Vagina (tissue), 2 donors: ENCODE results near the gene NELL1.

ENCODE experiments used
- POLR2AphosphoS5 ChIP-seq, 2 donors: sonication (generic); formaldehyde crosslinking; IDR thresholded peaks; one replicate each; pipeline ENCODE4 v1.9.0; 2017; ENCODE audit warnings: antibody characterized with exemption in 2 of 2, mild to moderate bottlenecking in 2 of 2, low read depth in 1 of 2; ENCODE audit not compliant: insufficient read depth in 1 of 2
- TF ChIP-seq, protein P1 (sequence below), 3 experiments: fragments of 450-650 bp in 2 of 3; fragments of 200-600 bp in 1 of 3; sonication (generic) in 1 of 3; IDR thresholded peaks; one replicate each; pipeline ENCODE4 v1.5.1; 2017 to 2019; ENCODE audit warnings: antibody characterized with exemption in 3 of 3, mild to moderate bottlenecking in 2 of 3, moderate library complexity in 2 of 3

- no peak for TF ChIP-seq POLR2AphosphoS5 (IDR thresholded peaks at IDR 0.05; ENCODE audit: insufficient read depth in 1 of 2, low read depth in 1 of 2)
- TF ChIP-seq, protein P1, sequence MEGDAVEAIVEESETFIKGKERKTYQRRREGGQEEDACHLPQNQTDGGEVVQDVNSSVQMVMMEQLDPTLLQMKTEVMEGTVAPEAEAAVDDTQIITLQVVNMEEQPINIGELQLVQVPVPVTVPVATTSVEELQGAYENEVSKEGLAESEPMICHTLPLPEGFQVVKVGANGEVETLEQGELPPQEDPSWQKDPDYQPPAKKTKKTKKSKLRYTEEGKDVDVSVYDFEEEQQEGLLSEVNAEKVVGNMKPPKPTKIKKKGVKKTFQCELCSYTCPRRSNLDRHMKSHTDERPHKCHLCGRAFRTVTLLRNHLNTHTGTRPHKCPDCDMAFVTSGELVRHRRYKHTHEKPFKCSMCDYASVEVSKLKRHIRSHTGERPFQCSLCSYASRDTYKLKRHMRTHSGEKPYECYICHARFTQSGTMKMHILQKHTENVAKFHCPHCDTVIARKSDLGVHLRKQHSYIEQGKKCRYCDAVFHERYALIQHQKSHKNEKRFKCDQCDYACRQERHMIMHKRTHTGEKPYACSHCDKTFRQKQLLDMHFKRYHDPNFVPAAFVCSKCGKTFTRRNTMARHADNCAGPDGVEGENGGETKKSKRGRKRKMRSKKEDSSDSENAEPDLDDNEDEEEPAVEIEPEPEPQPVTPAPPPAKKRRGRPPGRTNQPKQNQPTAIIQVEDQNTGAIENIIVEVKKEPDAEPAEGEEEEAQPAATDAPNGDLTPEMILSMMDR (IDR thresholded peaks at IDR 0.05): no peak
Measured at GRCh38 chr11:21148376-21148775, 479.0 kb downstream of the NELL1 start.
